Measurements from ENCODE around the gene PDE4D.
"Not testable (repeated sequence)": the region's sequence is repeated elsewhere in the genome, so short reads cannot be mapped to it uniquely, and the experiment has no call there.

PDE4D gene

DNA sequence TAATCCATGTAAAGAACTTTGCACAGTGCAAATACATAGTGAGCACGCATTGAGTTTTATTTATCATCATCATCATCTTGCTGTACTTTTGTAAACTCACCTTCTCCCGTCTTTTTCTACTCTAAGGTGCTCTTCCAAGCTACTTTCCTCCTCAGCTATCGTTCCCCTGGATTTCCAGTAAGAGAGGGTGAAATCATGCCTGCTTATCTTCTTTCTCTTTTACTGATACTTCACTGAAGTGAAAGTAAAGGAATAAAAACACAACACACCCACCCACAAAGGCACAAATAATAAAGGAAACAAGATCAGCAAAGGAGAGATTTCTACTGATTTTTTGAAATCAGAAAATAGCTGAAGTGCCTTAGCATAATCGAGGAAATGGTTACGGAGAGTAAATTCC, 800.8 kb downstream of the PDE4D start:
- no peak for DNase-seq

- no peak for DNase-seq
Measured at GRCh38 chr5:59091965-59092364, 801.6 kb downstream of the PDE4D start.

DNA sequence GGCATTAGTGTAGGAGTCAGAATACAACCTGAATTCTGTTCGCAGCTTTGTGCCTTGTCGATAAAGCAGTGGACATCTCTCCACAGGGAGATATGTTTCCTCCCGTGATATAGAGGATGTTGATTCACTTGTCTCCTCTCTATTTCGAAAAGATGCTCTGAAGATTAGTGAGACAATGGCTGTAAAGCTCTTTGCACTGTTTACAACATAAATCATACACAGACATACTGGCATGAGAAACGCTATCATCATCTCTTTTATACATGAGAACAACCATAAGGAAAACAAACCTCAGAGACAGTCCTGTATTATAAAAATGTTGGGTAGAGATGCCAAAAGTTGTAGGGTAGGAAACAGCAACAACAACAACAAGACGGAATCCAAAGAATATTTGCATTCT, 803.2 kb downstream of the PDE4D start:
- no peak for DNase-seq

DNA sequence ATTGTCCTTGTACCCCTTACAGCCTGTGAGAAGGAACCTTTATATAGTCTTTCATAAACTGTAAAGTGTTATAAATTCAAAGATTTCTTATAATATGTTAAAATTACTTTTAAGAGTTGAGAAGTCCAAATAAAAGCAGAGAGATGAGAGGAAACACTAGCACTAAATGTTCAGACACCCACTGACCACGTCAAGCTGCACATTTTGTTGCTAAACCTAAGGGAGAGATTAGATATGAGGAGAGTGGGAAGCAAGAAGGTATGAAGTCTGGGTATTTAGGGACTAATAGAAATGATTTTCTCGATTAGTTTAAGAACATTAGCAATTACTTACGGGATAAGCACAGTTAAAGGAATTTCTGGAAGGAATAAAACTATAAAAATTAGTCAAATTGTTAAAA, 803.8 kb downstream of the PDE4D start:
- DNase-seq: no peak

- DNase-seq: no peak
Measured at GRCh38 chr5:59088546-59088945, 805.0 kb downstream of the PDE4D start.

DNA sequence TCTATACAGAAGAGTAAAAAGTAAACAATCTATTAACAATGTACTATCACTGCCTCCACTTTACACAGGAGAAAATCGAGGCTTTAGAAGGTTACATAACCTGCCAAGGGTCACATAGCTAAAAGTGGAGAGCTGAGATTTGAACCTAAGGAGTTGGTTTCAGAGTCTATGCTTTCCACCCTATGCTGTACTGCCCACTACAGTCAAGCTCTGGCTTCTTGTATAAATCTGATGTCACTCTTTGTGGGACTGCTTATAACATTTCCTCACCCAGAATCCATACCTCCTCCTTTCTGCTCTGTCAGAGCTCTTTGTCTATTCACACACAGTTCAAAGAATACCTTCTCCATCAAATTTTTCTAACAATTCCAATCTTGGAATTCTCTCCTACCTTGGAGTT, 807.5 kb downstream of the PDE4D start:
- DNase-seq: no peak

DNA sequence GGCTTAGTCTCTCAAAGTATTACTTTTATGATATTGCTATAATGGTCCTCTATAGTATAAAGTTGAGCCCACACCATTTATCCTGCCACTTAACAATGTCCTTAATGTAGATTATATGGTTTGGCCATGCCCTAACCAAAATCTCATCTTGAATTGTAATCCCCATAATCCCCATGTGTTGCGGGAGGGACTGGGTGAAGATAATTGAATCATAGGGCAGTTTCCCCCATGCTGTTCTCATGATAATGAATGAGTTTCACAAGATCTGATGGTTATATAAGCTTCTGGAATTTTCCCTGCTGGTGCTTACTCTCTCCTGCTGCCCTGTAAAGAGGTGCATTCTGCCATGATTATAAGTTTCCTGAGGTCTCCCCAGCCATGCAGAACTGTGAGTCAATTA, 811.8 kb downstream of the PDE4D start:
- DNase-seq: no peak

DNA sequence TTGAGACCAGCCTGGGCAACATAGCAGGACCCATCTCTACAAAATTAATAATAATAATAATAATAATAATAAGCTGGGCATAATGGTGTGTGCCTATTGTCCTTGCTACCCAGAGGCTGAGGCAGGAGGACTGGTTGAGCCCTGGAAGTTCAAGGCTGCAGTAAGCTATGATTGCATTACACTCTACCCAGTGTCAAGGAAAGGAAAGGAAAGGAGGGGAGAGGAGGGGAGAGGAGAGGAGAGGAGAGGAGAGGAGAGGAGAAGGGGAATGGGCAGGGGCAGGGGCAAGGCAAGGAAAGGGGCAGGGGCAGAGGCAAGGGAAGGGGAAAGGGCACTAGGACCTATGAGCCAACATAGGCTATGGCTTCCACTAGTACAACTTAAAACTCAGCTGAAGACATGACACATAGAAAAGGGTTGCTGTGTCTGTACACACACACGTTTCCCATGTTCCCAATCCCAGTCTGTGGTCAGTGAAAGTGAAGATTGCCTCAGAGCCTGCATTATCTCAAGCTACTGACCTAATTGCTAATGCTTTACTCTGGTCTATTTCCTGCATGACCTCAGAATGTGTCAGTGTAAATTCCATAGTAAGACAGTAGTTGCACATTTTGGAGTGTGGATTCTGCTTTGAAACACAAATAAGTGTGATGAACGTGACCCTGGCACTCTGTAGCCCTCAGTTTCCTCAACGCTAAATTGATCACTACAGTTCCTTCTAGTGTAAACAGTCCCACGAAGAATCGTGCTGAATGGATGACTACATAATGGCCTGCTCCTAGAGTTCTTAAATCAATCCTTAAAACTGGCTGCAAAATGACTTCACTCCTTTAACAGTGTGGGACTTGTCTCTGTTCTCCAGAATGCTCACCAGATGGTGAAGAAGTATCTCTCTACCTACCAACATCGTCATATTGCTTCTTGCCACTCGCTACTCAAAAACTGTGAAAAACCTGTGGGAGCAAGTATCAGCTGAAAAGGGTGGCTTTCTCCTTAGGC, 813.6 kb downstream of the PDE4D start:
- no peak for DNase-seq

- no peak for DNase-seq
Measured at GRCh38 chr5:59071755-59072549, 821.6 kb downstream of the PDE4D start.

DNA sequence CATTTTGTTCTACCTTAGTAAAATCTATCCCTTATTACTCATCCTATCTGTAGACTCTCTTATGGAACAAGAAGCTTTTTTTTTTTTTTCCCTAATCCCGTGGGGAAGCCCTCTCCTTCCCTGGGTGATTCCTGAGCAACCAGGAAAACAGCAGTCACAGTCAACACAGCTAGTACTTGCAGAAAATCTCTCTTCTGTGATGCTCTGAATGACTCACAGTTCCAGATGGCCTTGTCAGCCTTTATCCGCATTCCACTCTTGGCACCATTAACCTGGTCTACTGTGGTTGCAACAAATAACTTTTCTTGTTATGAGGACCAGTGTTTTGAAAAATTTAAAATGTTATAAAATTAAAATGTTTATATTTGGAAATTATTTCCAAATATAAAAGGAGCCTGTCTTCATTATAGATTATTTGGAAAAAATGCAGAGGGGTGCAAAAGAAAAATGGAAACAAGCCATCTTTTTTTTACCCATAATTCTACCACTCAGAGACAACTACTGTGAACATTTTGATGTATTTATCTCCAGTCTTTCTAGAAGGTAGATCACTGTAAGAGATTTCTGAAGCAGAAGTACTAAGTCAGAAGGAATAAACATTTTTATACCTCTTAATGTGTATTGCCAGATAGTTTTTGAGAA, 824.0 kb downstream of the PDE4D start:
- DNase-seq: no peak

DNA sequence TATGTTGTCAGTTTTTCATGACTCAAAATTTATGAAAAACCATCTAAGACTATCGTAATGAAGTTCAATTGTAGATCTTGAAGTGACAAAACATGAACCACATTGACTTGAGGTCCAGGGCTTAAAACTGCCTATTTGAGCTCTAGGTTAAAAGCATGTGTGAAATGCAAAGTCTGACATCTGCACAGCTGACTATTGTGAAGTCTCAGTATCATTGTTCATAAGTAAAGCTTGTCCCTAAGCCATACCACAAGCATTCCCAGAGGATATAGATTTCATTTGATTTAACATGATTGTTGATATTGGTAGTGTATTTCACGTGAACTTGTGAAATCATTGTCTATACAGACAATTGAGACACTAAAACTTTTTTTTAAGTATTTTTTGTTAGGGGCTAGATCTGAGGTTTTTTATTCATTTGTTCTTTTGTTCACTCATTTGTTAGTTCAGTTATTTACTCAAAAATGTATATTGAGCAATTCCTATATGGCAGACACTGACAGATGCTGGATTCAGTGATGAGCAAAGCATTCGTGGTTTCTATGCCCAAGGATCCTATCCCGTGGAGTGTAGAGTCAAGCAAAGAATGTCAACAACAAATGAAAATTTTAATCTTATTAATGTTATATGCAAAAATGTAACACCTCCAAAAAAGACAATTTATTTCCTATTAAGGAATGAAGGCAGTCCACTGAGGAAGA, 825.4 kb downstream of the PDE4D start:
- DNase-seq: no peak

GRCh38 chr5:59066367-59067163, 827.0 kb downstream of the PDE4D start:
- no peak for DNase-seq

DNA sequence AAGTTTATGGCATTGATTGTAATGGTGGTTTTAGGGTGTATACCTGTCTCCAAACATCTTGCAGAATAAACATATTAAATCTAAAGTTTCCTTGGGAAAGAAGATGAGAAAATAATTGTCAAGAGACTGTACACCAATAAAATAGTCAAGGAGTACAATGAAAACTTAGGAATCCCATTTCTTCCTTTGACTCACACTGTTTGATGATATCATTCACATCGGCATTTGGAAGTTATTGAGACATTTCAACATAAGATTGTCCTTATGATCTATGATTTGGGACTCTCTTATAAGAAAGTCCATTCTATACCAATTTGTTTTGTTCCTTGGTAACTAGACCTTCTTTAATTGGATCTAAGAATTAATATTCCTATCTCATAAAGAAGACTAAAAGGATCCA, 828.0 kb downstream of the PDE4D start:
- no peak for DNase-seq

DNA sequence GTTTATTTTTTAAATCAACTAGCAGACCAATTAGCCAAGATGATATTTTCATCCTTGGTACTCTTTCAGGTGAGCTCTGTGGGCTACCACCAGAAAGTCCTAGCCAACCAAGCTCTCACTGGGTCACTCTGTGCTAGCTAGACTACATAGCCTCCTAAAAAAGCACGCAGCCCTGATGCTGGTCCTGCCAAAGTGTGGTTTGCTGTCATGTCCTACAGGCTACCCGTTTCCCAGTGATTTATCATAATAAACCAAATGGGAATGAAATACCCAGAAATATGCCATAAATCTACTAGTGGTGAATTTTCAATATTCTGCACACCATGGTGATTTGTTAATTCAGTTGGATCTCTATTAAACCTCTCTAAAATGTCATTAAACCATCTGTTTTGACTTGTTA, 829.2 kb downstream of the PDE4D start:
- no peak for DNase-seq

GRCh38 chr5:59062986-59063683, 830.4 kb downstream of the PDE4D start:
- no peak for DNase-seq

- no peak for DNase-seq
Measured at GRCh38 chr5:59061377-59061776, 832.1 kb downstream of the PDE4D start.

DNA sequence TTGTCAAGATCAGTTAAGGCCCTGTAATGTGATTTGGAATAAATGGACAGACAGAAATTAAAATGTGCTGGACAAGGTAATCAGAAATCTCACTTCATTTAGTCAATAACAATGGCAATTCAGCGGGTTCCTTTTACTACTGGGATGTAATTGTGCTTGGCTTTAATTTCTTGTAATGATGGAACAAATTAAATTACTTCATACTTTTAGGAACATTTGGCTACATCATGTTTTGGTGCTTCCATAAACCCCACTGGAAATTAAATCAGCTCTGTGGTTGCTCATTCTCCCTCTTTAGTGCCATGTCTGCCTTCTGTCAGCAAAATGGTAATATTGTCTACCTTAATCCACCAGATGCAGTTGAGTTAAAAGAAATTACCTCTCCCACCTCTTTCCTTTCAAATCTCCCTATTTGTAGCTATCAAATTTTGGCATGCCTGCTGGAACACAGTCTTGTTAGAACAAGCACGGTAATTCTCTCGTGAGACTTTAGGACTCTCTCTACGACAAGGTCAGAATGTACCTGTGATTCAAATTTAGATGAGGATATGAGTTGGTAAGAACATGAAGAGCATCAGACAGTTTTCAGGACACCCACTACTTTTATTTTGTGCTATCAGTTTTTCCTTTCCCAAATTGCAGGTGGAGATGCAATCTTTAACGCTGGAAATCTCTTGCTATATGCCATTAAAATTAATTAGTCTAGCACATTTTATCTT, 834.4 kb downstream of the PDE4D start:
- DNase-seq: no peak

- no peak for DNase-seq
Measured at GRCh38 chr5:59058237-59058636, 835.3 kb downstream of the PDE4D start.

GRCh38 chr5:59056599-59056998, 836.9 kb downstream of the PDE4D start:
- not testable (repeated sequence) for DNase-seq

GRCh38 chr5:59055745-59056448, 837.6 kb downstream of the PDE4D start:
- DNase-seq: no peak

All from activated T-cell treated with anti-CD3 and anti-CD28 coated beads, Interleukin-2, amount 50 U/mL, for 1 hour (primary cell).